Sigmoid colon (tissue), 4 donors: Measurements from ENCODE around the gene SLC13A1.

Experiments
- CTCF ChIP-seq, 4 experiments: fragments of 450-650 bp in 3 of 4; fragments of 200-600 bp in 1 of 4; IDR thresholded peaks; one replicate each; pipeline ENCODE4 v1.5.1; 2016 to 2019; ENCODE audit warnings: antibody characterized with exemption in 4 of 4, mild to moderate bottlenecking in 3 of 4, moderate library complexity in 2 of 4
- EP300 ChIP-seq, 4 donors: sonication (generic); formaldehyde crosslinking; IDR thresholded peaks; one replicate each; pipeline ENCODE4 v1.6.1; 2017; ENCODE audit warnings: antibody characterized with exemption in 4 of 4
- POLR2A ChIP-seq, 2 donors: fragments of 450-650 bp; IDR thresholded peaks; one replicate each; pipeline ENCODE4 v1.6.1; 2016; ENCODE audit warnings: antibody characterized with exemption in 2 of 2, mild to moderate bottlenecking in 2 of 2, moderate library complexity in 2 of 2
- POLR2AphosphoS5 ChIP-seq, 4 donors: sonication (generic); formaldehyde crosslinking; IDR thresholded peaks; one replicate each; pipeline ENCODE4 v1.6.1; 2017; ENCODE audit warnings: antibody characterized with exemption in 4 of 4

- no peak for TF ChIP-seq CTCF (IDR thresholded peaks at IDR 0.05)
- no peak for TF ChIP-seq POLR2A (IDR thresholded peaks at IDR 0.05)
- TF ChIP-seq EP300 (IDR thresholded peaks at IDR 0.05) = no peak
- TF ChIP-seq POLR2AphosphoS5 (IDR thresholded peaks at IDR 0.05) = no peak
Measured at GRCh38 chr7:123198111-123198510, 1.7 kb downstream of the SLC13A1 start.
